ENCODE measurements around the gene BBS2.

Gene BBS2

GRCh38 chr16:56519459-56520250 lies at the start of gene BBS2:
Gene BBS2, minus strand, starts transcription at chr16:56520024. Its CDS starts 162 bp downstream, at chr16:56519862.
- DNase-seq = peak; percentile 92

GRCh38 chr16:56564793-56565477 lies 45.1 kb upstream of the BBS2 start, which contains the start of gene MT4:
Gene MT4, plus strand, starts transcription at chr16:56565073. Its CDS starts 56 bp downstream, at chr16:56565129.
- DNase-seq = no peak

GRCh38 chr16:56561126-56561525 lies 41.3 kb upstream of the BBS2 start:
- DNase-seq = no peak

GRCh38 chr16:56560447-56560846 lies 40.6 kb upstream of the BBS2 start:
- no peak for DNase-seq

- DNase-seq = no peak
Observed at GRCh38 chr16:56559109-56559508, 39.3 kb upstream of the BBS2 start.

- DNase-seq = peak; percentile 57
Observed at GRCh38 chr16:56558024-56558747, 38.4 kb upstream of the BBS2 start.

GRCh38 chr16:56554441-56554840 lies 34.6 kb upstream of the BBS2 start:
- no peak for DNase-seq

- DNase-seq = no peak
Observed at GRCh38 chr16:56551796-56552738, 32.2 kb upstream of the BBS2 start.

GRCh38 chr16:56549744-56550385 lies 30.0 kb upstream of the BBS2 start:
- DNase-seq = no peak

- no peak for DNase-seq
Observed at GRCh38 chr16:56549161-56549560, 29.3 kb upstream of the BBS2 start.

GRCh38 chr16:56547949-56548567 lies 28.2 kb upstream of the BBS2 start:
- no peak for DNase-seq

- no peak for DNase-seq
Observed at GRCh38 chr16:56547120-56547948, 27.5 kb upstream of the BBS2 start.

GRCh38 chr16:56542039-56542438 lies 22.2 kb upstream of the BBS2 start:
- no peak for DNase-seq

- no peak for DNase-seq
Observed at GRCh38 chr16:56539656-56540055, 19.8 kb upstream of the BBS2 start.

- DNase-seq = no peak
Observed at GRCh38 chr16:56538331-56538730, 18.5 kb upstream of the BBS2 start.

- no peak for DNase-seq
Observed at GRCh38 chr16:56534847-56535383, 15.1 kb upstream of the BBS2 start.

GRCh38 chr16:56532714-56533113 lies 12.9 kb upstream of the BBS2 start:
- no peak for DNase-seq

- DNase-seq = no peak
Observed at GRCh38 chr16:56530872-56531271, 11.0 kb upstream of the BBS2 start.

- no peak for DNase-seq
Observed at GRCh38 chr16:56525236-56525635, 5.4 kb upstream of the BBS2 start.

- DNase-seq = no peak
Observed at GRCh38 chr16:56520251-56520577, 390 bp upstream of the BBS2 start.

All from 8988T (cell line).